Ishikawa (cell line): ENCODE data around the gene TSPAN7.

Experiments used
- EP300 ChIP-seq: IDR thresholded peaks from 2 replicates; pipeline ENCODE4 v1.6.1; 2012; ENCODE audit warnings: borderline replicate concordance
- FOXM1 ChIP-seq: IDR thresholded peaks from 2 replicates; pipeline ENCODE4 v1.6.1; 2012; ENCODE audit warnings: low read depth, borderline replicate concordance
- TCF12 ChIP-seq: IDR thresholded peaks from 2 replicates; pipeline ENCODE4 v1.6.1; 2012; ENCODE audit warnings: low read depth
- ZBTB7A ChIP-seq: IDR thresholded peaks from 2 replicates; pipeline ENCODE4 v1.6.1; 2012; ENCODE audit warnings: low read depth

DNA sequence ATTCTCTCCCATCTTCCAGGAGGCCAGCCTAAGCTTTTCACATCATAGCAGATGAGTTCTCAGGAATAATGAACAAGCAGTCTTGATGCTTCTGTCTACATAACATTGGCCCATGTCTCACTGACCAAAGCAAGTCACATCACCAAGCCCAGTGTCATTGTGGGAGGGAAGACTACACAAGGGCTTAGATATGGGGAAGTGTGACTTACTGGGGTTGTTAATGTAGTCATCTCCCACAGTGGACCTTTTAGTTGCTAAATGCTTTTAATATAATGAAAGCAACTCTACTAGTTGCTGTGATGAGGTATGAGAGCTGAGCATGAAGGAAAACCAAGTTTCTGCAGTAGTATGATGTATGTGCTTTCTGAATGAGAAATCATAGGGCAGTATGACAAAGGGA lies 40.5 kb downstream of the TSPAN7 start:
- TF ChIP-seq TCF12 (no peak), EP300 (no peak), ZBTB7A (no peak), FOXM1 (no peak)
